ENCODE measurements around the gene PRDX4.

GRCh38 chrX:23659339-23659738, 8.0 kb upstream of the PRDX4 start:
- no peak for TF ChIP-seq EZH2 (IDR thresholded peaks at IDR 0.05; ENCODE audit: borderline replicate concordance, low read depth, low read length, severe bottlenecking)
- TF ChIP-seq CTCF (IDR thresholded peaks at IDR 0.05; ENCODE audit: borderline replicate concordance, extremely low read depth, low read length, poor library complexity, severe bottlenecking) = no peak
